Stimulated activated CD4-positive, alpha-beta T cell treated with anti-CD3 and anti-CD28 coated beads, Interleukin-1b, Interleukin-23, amount 100 ng/mL, for 4 hours (primary cell): ENCODE data around the gene MTERF4.
"Not testable (repeated sequence)": the region's sequence is repeated elsewhere in the genome, so short reads cannot be mapped to it uniquely, and the experiment has no call there.

Experiments
- DNase-seq, 2 donors: peaks; one replicate each; pipeline ENCODE4 v3.0.0-alpha.2; 2020; ENCODE audit warnings: low read depth in 2 of 2

The MTERF4 gene

DNA sequence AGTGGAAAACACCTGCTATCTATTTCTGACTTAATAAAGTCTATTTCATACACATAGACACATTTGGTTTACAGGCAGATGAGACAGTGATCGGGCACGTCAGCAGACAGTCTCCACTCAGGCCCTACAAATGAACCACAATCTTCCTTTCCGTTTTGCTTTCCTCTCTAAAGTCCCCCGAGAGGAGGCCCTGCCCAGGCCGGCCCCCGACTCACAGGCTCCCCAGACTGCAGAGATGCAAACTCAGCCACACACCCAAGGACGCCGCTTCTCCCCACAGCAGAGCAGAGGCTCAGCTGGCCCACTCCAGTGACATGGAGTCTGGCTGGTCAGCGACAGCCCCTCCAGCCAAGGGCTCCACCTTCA, 9.3 kb upstream of the MTERF4 start:
- no peak for DNase-seq

- DNase-seq = no peak
Measured at GRCh38 chr2:241110607-241111439, 8.7 kb upstream of the MTERF4 start.

- DNase-seq = no peak
Measured at GRCh38 chr2:241110089-241110606, 8.1 kb upstream of the MTERF4 start.

DNA sequence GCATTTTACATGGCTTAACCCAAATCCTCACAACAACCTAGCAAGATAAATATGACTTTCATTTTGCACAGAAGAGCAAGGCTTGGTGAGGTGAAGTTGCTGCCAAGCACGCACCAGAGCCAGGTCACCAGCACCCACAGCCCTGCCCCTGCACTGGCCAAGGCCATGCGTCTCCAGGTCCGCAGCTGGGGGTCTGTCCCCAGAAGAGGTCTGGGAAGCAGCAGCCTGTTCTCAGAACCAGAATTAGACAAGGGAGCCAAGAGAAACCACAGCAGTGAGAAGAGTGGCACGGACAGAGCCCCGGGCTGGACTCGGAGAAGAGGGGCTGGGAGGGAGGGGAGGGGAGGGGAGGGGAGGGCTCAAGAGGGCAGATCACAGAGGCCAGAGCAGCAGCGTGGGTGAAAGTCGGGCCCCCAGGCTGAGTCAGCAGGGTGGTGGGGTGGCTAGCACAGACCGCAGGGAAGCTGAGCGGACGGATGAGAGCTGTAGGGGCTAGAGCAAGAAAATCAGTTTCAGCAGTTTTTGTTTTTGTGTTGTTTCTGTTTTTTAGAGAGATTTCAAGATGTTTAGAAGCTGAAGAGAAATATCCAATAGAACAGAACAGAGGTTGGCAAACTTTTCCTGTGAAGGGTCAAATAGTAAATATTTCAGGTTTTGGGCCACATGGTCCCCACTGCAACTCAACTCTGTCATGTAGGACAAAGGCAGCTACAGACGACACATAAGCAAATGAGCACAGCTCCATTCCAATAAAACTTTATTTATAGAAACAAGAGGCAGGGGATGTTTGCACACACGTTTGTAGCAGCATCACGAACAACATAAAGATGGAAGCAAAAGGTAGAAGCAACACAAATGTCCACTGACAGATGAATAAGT, 7.4 kb upstream of the MTERF4 start:
- DNase-seq = no peak

- DNase-seq = no peak
Measured at GRCh38 chr2:241108271-241109209, 6.5 kb upstream of the MTERF4 start.

DNA sequence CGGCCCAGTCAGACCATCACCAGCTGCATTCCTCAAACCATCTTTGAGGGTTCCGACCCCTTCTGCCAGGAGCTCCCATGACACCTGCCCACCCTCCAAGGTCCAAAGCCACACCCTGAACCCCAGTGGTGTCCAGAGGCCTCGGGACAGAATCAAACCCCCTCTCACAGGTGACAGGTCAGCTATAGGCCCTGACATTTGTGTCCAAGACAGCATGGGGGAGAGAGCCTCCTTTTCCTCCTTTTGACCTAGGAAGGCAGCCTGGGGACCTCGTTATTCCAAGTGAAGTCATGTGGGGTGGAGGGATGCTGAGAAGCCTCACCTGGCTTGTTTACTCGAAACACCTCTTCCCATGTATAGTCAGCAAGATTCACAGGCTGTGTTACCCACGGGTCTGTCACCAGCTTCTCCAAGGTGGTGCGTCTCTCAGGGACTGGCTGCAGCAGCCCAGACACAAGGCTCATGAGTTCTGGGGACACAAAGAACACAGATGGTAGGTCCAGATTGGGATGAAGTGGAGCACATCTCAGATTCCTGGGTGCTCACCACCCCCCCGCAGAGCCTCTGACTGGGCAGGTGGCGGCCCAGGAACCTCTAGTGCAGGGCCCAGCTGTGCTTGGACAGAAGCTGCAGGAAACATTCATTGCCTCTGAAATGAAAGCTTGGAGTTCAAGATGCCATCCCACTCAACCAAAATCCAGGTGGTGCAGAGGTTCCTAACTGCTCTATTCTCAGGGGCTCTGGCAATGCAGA, 5.1 kb upstream of the MTERF4 start:
- DNase-seq = no peak

GRCh38 chr2:241105641-241106040, 3.6 kb upstream of the MTERF4 start:
- DNase-seq = no peak

- DNase-seq = not testable (repeated sequence)
Measured at GRCh38 chr2:241104611-241105010, 2.5 kb upstream of the MTERF4 start.

GRCh38 chr2:241103176-241103595, 1.1 kb upstream of the MTERF4 start:
- no peak for DNase-seq

GRCh38 chr2:241099246-241099645, 2.8 kb downstream of the MTERF4 start:
- DNase-seq = no peak

DNA sequence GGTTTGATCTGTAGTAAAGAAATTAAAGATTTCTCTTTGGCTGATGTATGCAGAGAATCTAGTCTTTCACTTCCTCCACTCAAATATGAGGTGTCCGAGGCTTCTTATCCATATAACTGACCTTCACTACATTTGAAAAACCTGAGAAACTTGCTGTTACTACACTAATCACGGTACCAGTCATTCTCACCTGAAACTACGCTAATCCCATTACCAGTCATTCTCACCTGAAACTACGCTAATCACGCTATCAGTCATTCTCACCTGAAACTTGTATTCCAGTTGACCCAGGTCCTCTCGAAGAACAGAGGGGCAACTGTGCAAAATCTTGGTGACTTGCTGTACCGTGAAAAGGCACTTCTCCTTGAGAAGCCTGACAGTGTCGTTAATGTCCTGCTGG, 5.1 kb downstream of the MTERF4 start:
- no peak for DNase-seq

DNA sequence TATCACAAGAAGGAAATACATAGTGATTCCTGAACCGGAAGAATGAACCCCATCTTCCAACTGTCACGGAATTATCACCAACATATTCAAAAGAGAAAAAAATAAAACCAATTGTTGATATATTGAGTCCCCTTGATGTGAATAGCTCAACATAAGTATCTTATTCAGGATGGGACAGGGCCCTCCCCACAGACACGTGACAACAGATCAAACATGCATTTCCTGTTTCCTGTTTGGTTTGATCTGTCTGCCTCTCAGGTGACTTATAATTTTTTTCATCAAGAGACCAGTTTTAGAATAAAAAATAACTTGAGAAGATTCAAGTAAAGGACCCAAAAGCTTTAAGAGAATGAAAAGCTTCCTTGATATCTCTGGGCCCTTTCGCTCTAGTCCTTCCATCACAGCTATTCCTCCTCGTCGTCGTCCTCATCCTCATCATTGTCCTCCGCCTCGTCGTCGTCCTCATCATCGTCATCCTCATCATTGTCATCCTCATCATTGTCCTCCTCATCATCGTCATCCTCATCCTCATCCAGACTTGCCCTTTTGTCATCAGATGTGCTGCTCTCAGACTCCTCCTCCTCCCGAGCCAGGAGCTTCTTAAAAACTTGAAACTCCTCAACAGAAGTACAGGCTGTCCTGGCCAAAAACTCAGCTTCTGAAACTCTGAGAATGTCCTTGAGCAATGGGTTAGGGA, 6.3 kb downstream of the MTERF4 start:
- peak in 1 of 2 donors; percentile 23 for DNase-seq

DNA sequence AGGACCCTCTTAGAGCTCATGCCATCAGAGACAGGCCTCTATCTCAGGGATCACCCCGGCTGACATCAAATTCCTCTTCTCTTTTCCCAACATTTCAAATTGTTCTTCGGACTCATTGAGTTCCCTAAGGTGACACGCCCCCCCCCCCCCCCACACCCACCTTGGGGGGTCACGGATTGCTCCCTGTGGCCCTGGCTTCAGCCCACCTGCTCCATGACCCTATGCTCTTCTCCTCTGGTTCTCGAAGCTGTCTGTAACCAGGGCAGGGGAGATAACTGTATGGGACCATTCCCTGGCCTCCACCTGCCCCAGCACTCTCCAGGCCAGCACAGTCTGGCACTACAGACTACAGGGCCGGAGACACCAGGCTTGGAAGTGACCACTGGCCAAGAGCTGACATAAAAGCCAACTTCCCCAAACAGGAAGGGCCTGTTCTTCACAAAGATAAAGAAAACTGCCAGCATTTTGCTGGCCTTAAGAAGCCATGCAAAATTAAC, 7.1 kb downstream of the MTERF4 start:
- DNase-seq = no peak

- DNase-seq = no peak
Measured at GRCh38 chr2:241094172-241094571, 7.9 kb downstream of the MTERF4 start.

- not testable (repeated sequence) for DNase-seq
Measured at GRCh38 chr2:241093133-241093781, 8.8 kb downstream of the MTERF4 start.

- no peak for DNase-seq
Measured at GRCh38 chr2:241092677-241093076, 9.4 kb downstream of the MTERF4 start.

GRCh38 chr2:241091734-241092445, 10.2 kb downstream of the MTERF4 start:
- DNase-seq = no peak

GRCh38 chr2:241091201-241091600, 10.9 kb downstream of the MTERF4 start:
- no peak for DNase-seq
